Medulla oblongata (tissue), 1 donor: ENCODE results near the gene HKDC1.
"Not testable (repeated sequence)": the region's sequence is repeated elsewhere in the genome, so short reads cannot be mapped to it uniquely, and the experiment has no call there.

ENCODE experiments used
- DNase-seq: peaks from one replicate; pipeline ENCODE4 v3.0.0-alpha.2; 2015; ENCODE audit errors: extremely low spot score

The HKDC1 gene

DNA sequence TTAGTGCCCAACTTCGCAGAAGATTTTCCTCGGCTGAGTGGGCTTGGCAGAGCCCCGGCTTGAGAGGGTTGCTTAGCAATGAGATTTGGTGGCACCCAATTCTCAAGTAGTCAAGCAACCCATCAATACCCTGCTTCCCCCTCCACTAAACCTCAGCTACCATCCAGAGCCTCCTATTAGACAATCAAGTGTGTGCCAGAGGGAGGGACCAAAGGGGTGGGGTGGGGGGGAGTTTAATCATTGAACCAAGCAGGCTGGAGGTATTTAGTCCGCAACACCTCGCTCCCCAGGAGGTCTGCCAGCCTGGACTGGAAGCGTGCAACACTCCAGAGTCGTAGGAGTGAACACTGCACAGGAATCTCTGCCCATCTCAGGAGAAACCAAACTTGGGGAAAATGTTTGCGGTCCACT is at the start of gene HKDC1:
Gene HKDC1, plus strand, starts transcription at position 292 of the 411 bp plus-strand sequence. Its CDS starts 104 bp downstream, at position 396.
- no peak for DNase-seq

DNA sequence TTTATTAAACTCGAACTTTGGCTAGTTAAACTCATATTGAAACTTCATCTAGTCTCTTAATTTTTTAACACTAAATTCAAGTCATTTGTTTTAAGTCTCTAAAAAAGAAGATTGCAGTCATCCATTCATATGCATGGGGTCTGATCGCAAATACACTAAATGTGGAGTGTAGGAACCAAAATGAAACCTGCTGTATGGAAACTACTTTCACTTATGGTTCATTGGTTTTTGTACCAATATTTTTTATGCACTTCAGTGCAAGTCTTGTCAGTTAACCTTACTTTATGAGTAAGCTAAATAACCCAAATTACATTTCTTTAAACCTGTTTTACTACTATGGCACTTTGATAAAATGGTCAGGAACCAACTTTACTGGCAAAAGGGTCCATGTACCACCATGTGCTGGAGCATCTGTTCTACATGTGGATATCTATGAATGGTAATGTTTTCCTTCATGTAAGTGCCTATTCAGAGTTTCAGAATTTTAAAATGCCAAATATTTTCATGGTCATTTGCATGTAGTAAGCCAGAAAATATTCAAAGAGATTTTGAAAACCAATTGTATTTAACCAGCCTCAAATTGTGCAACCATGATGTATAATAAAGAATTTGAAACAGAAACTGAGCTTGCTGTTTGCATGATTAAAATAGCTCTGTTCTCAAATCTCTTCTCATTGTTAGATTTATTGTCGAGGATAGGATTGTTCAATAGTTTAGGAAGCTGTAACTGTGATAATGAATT is 47.7 kb upstream of the HKDC1 start:
- no peak for DNase-seq

DNA sequence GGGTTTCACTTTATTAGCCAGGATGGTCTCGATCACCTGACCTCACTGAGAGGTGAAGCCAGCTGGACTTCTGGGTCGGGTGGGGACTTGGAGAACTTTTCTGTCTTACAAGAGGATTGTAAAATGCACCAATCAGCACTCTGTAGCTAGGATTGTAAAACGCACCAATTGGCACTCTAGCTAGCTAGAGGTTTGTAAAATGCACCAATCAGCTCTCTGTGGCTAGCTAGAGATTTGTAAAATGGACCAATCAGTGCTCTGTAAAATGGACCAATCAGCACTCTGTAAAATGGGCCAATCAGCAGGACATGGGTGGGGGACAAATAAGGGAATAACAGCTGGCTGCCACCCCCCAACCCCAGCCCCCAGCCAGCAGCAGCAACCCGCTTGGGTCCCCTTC is 44.8 kb upstream of the HKDC1 start:
- DNase-seq, result not testable (repeated sequence)

GRCh38 chr10:69176823-69177222 is 43.3 kb upstream of the HKDC1 start:
- DNase-seq, result no peak

- no peak for DNase-seq
Observed at GRCh38 chr10:69179089-69179742, 40.9 kb upstream of the HKDC1 start.

GRCh38 chr10:69179743-69180524 is 40.2 kb upstream of the HKDC1 start, which contains the start of gene SUPV3L1:
SUPV3L1 (plus strand) TSS chr10:69180234; CDS start chr10:69180292, 58 bp downstream.
- peak; percentile 99 for DNase-seq

- no peak for DNase-seq
Observed at GRCh38 chr10:69180525-69181204, 39.5 kb upstream of the HKDC1 start.

GRCh38 chr10:69181433-69181832 is 38.7 kb upstream of the HKDC1 start:
- no peak for DNase-seq

DNA sequence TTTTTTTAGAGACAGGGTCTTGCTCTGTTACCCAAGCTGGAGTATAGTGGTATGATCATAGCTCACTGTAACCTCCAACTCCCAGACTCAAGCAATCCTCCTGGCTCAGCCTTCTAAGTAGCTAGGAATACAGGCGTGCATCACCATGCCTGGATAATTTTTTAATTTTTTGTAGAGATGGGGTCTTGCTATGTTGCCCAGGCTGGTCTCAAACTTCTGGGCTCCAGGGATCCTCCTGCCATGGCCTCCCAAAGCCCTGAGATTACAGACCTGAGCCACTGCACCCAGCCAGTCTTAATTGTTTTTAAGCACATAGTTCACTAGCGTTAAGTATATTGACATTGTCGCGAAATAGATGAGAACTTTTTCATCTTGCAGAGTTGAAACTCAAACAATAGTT is 38.1 kb upstream of the HKDC1 start:
- no peak for DNase-seq

DNA sequence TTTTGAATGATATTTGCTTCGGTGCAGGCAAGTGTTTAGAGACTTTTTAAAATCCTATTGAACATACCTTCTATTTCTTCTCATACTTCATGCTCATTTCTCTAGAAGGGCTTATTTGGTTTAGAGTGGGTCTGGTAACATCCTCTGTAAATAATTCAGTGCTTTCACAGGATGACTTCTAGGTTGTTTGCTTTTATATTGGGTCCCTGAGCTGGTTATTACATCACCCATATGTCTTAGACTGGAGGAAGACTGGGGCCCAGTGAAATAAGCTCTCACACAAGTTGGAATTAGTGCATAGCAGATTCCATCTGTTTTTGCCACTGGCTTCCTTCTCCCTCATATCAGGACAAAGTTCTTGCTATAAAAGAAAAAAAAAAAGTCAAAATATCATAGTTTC is 33.6 kb upstream of the HKDC1 start:
- no peak for DNase-seq

- DNase-seq, result no peak
Observed at GRCh38 chr10:69201045-69201444, 19.1 kb upstream of the HKDC1 start.

DNA sequence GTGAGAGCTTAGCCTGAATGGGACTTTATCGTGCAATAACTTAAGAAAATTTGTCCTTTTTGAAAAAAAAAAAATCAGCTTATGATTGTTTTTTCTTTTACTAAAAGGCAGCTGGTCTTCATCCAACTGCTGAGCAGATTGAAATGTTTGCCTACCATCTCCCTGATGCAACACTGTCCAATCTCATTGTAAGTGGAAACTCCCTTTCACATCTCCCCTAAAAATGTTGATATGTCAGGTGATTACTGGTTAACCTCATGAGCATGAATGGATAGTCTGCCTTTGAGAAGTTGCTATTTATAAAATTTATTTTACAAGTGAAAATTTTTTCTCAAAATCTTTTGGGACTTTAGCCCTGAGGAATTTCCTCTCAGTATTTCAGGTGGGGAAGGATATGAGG is 17.8 kb upstream of the HKDC1 start:
- no peak for DNase-seq

DNA sequence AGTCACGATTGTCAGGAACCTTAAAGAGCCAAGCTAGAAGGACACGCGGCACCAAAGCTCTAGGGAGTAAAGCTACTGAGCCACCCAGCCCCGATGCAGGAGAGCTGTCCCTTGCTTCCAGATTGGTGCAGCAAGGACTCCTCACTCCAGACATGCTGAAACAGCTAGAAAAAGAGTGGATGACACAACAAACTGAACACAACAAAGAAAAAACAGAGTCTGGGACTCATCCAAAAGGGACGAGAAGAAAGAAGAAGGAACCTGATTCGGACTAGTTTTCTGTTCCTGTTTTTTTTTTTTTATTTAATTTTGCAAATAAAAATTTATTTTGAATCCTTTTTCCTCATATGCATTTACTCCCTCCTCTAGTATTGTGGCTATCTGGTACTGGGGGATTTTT is 11.4 kb upstream of the HKDC1 start:
- DNase-seq, result no peak

DNA sequence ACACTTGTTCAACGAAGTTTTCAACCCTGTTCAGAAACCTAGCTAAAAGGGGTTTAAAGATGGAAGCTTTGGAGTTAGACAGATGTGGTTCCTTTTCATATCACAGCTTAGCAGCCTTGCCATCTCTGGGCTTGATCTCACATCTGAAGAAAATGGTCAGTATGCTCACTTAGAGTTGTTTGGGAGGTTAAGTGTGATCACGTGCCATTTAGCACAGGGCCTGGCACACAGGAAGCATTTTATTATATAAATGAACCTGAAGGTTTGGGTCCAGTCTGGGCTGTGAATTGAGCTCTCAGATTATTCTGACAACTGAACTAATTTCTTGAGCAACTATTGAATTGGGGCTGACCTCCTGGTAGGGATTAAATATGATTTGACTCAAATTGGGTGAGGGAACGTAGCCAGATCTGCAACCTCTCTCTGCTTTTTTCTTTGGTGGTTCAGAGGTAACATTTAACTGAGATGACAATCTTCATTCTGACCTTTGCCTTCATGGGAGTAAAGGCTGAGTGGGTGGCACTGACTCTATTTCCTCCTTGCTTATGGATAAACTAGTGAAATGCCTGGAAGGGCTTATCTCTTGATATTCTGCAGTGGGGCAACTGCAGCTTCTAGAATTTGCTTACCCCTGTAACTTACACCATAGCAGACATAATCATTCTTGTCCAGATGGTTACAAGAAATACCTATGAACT is 10.2 kb upstream of the HKDC1 start:
- no peak for DNase-seq

- DNase-seq, result no peak
Observed at GRCh38 chr10:69211104-69211503, 9.0 kb upstream of the HKDC1 start.

DNA sequence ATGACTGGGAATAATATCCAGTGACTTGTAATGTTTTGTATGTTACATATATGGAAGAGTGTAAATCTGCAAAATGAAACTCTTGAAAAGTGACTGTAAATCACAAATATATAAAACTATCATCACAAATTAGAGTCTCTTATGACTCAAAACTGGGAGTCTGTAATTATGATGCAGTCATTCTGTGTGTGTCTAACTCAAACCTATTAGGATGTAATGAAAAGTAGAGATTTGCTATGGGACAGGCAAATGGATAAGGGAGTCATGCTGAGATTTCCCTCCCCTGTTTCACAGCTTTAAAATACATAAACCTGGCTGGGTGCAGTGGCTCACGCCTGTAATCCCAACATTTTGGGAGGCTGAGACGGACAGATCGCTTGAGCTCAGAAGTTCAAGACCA is 8.6 kb upstream of the HKDC1 start:
- DNase-seq, result no peak

DNA sequence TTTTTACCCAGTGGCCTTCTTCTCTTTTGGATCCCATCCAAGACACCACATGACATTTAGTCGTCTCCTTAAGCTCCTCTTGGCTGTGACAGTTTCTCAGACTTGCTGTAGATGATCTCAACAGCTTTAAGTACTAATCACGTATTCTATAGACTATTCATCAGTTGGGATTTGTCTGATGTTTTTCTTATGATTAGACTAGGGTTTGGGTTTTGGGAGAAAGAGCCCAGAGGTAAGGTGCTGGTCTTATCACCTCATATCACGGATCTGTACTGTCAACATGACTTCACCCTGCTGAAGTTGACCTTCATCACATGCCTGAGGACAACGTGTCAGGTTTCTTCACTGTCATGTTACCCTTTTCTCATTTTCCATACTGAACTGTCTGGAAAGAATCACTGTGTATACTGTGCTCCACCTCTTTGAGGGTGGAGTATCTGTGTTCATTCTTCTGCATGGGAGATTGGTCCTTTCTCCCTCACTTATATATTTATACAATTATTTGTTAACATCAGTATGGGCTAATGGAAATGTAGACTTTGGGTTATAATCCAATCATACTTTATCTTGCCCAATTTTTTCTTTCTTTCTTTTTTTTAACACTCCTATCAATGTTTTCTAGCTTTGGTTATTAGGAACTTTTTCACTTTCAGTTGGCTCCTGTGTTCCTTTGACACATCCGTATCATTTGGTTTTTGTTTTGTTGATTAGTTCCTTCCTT is 6.4 kb upstream of the HKDC1 start:
- no peak for DNase-seq

DNA sequence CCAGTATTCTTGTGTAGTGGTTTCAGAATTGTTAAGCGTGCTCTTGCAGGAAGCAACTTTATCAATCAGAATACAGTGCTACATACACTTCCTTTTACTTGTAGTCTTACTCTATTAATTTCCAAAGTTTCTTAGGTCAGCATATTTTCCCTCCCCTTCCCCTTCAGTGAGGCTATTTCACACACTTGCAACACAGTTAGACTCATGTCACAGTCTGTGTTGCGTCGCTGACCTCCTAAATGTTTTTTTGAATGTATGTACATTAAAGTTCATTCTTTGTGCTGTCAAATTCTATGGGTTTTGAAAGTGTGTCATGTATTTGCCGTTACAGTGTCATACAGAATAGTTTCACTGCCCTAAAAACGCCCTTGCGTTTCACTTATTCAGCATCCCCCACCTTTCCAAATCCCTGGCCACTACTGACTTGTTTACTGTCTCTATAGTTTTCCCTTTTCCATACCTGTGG is 5.4 kb upstream of the HKDC1 start:
- DNase-seq, result no peak

DNA sequence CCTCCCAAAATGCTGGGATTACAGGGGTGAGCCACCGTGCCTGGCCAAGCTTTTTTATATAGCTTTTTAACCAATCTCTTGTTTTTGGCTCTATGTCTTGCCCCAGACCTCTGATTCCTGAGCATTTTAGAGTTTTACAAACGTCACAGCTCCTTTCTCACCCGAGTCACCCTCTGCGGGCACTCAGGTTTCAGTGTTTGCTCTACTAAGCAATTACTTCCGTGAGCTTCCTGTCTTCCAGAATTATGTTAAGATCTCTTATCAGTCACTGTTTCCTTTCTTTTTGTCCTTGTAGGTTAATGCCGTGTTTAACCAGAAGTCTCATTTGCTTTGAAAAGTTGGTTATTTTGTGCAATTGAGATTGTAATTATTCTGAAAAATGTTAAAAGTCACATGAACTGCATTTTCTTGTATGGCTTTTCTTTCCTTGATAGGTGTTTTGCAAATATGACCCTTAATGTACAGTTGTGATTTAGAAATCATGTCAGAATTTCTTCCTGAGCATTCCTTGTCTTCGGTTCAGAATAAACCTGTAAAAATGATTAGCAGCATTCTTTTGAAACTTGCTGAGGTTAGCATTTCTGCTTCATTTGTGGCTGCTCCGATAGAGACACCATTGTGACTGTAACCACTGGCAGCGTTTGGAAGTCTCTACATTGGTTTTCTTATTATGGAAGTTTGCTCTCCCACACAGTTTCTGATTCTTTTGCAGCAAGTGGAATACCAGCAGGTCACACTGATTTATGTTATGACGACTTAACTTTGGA is 4.5 kb upstream of the HKDC1 start:
- DNase-seq, result no peak

- no peak for DNase-seq
Observed at GRCh38 chr10:69216577-69217118, 3.5 kb upstream of the HKDC1 start.
